Activated naive CD8-positive, alpha-beta T cell treated with anti-CD3 and anti-CD28 coated beads, Interleukin-2, amount 10 ng/mL, durations not matched to agents 7 days and 5 days (primary cell): ENCODE results near the gene PARK7. TPM values are rescaled to one million over a fixed set of nuclear protein-coding genes. Genes with fewer than 3 reads are reported as not detected.
A peak's percentile ranks its signal among the peaks of the same experiment; 100 is the strongest.
"Not testable (repeated sequence)": the region's sequence is repeated elsewhere in the genome, so short reads cannot be mapped to it uniquely, and the experiment has no call there.

ENCODE experiments used
- ATAC-seq: fragments of 150-1000 bp; cut with Tn5 transposase; one replicate; pipeline ENCODE4 v1.10.0; 2021; ENCODE audit warnings: low read depth, moderate library complexity
- POLR2A ChIA-PET: fragments of 350-600 bp; sonication (Branson Sonifier 250); formaldehyde crosslinking; loops from one replicate; lab custom pipeline; 2021; ENCODE audit warnings: antibody characterized with exemption; lab: Charles Lee
- DNase-seq: peaks from one replicate; pipeline ENCODE4 v3.0.0; 2021
- H3K27ac Mint-ChIP-seq: one replicate; pipeline ENCODE4 v1.8.0; 2022; ENCODE audit warnings: mild to moderate bottlenecking, mixed read lengths
- H3K27me3 Mint-ChIP-seq: one replicate; pipeline ENCODE4 v1.8.0; 2022; ENCODE audit warnings: mild to moderate bottlenecking, moderate library complexity, mixed read lengths
- H3K36me3 Mint-ChIP-seq: one replicate; pipeline ENCODE4 v1.8.0; 2021; ENCODE audit warnings: mild to moderate bottlenecking, mixed read lengths
- H3K4me1 Mint-ChIP-seq: one replicate; pipeline ENCODE4 v1.8.0; 2021; ENCODE audit warnings: mixed read lengths
- H3K4me3 Mint-ChIP-seq: one replicate; pipeline ENCODE4 v1.8.0; 2022; ENCODE audit warnings: mild to moderate bottlenecking, moderate library complexity, mixed read lengths
- H3K9me3 Mint-ChIP-seq: one replicate; pipeline ENCODE4 v1.8.0; 2021; ENCODE audit warnings: mixed read lengths
- total RNA-seq, 2 experiments: library from RNA; stranded (reverse); gene quantifications; one replicate each; pipeline ENCODE4 v1.2.3, GENCODE V29; 2021

Gene PARK7
- total RNA-seq, 2 experiments from 2014 or later, result 209 to 230 TPM

GRCh38 chr1:7930645-7931445, 30.7 kb upstream of the PARK7 start:
- ATAC-seq (peak; percentile 46), DNase-seq (no peak)
- POLR2A ChIA-PET, result interaction anchor here (0.7 to 1.6 kb wide), 5 partner anchors 9 to 31 kb away, joined by 3 to 8 read pairs (median 5); partner anchors contain the start of genes PARK7 and TNFRSF9
- Mint-ChIP-seq H3K27me3 (no peaks in the 10 kb centered on the region), H3K4me3 (peak overlapping the region; percentile 76), H3K9me3 (no peaks in the 10 kb centered on the region), H3K36me3 (no peaks in the 10 kb centered on the region), H3K27ac (peak overlapping the region; percentile 94), H3K4me1 (peaks cover 22% of the 10 kb centered on the region)

DNA sequence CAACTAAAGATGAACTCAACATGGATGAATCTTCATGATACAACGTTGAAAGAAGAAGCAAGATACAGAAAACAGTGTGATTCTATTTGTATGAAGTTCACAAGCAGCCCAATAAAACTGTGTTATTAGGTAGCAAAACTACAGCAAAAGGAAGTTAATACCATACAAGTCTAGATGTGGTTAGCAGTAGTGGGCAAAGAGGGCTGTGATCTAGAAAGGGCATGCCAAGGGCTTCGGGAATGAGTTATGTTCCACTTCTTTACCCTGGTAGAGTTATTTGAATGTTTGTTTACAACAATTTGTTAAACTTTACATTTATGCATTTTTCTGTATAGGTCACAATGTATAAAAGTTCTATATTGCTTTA, 30.1 kb upstream of the PARK7 start:
- peak; percentile 30 for ATAC-seq
- POLR2A ChIA-PET, result interaction anchor here (0.7 to 1.6 kb wide), 4 partner anchors 9 to 30 kb away, joined by 4 to 8 read pairs (median 5); partner anchors contain the start of genes PARK7 and TNFRSF9
- peaks cover 22% of the 10 kb centered on the region for H3K4me1 Mint-ChIP-seq

DNA sequence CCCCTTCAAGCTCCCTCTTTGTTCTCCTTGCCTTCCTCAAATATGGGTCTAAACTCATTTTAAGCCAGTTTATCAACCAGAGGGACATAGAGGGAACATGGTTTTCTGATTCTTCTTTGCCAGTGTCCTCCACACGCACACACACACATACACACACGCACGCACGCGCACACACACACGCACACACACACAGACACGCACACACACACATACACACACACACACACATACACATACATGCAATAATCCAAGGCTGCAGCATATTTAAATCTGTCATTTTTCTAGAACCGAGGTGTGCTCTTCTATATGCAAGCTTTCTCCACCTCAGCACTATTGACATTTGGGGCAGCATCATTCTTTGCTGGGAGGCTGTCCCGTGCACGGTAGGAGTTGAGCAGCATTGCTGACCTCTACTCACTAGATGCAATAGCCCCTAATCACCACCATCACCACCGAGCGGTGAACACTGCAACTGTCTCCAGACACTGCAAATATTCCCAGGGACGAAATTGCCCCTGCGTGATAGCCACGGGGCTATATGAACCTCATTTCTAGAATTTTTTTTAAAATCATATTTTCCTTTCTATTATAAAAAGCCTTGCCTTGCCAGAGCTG, 28.9 kb upstream of the PARK7 start:
- H3K27ac Mint-ChIP-seq, result peak overlapping the region; percentile 62
- no peak for DNase-seq
- H3K4me1 Mint-ChIP-seq, result peaks cover 22% of the 10 kb centered on the region
- H3K9me3 Mint-ChIP-seq, result no peaks in the 10 kb centered on the region
- no peak for ATAC-seq
- no peak overlapping the region for H3K4me3 Mint-ChIP-seq
- POLR2A ChIA-PET, result no interaction called here
- no peaks in the 10 kb centered on the region for H3K36me3 Mint-ChIP-seq
- H3K27me3 Mint-ChIP-seq, result no peaks in the 10 kb centered on the region

More for the DNA sequence above, 30.1 kb upstream of the PARK7 start:
- no peaks in the 10 kb centered on the region for H3K36me3 Mint-ChIP-seq
- peak overlapping the region; percentile 76 for H3K4me3 Mint-ChIP-seq
- peak overlapping the region; percentile 94 for H3K27ac Mint-ChIP-seq
- H3K9me3 Mint-ChIP-seq, result no peaks in the 10 kb centered on the region
- DNase-seq, result no peak
- no peaks in the 10 kb centered on the region for H3K27me3 Mint-ChIP-seq

GRCh38 chr1:7938070-7938469, 23.4 kb upstream of the PARK7 start:
- no peak overlapping the region for H3K4me3 Mint-ChIP-seq
- no peaks in the 10 kb centered on the region for H3K9me3 Mint-ChIP-seq
- POLR2A ChIA-PET, result no interaction called here
- H3K27ac Mint-ChIP-seq, result peak overlapping the region; percentile 19
- no peaks in the 10 kb centered on the region for H3K36me3 Mint-ChIP-seq
- peaks cover 38% of the 10 kb centered on the region for H3K4me1 Mint-ChIP-seq
- no peak for ATAC-seq
- DNase-seq, result no peak
- H3K27me3 Mint-ChIP-seq, result peaks cover 4% of the 10 kb centered on the region

DNA sequence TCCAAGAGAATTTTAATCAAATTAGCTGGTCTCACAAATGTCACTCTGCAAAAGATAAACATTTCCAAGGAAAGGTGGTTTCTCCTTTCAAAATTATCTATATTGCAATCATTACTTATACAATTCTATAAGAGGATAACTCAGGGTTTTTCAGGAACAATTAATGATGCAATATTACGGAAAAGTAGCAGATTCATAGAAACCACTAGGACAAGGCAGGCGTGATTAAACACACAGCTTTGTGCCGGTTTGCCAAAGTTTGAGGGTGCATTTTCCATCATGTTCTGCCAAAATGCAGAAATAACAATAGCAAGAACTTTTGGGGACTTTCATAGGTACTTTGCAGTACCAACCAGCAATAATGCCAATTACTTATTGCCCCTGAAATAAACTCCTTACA, 21.5 kb upstream of the PARK7 start:
- Mint-ChIP-seq H3K27ac (no peak overlapping the region), H3K9me3 (no peaks in the 10 kb centered on the region), H3K36me3 (no peaks in the 10 kb centered on the region), H3K27me3 (peaks cover 7% of the 10 kb centered on the region), H3K4me3 (peak overlapping the region; percentile 65), H3K4me1 (peaks cover 39% of the 10 kb centered on the region)
- ATAC-seq (no peak), DNase-seq (no peak)
- POLR2A ChIA-PET, result interaction anchor here (2.0 kb wide), 1 partner anchor 9 kb away, joined by 8 read pairs; no protein-coding TSS in a partner anchor

GRCh38 chr1:7940745-7941436, 20.6 kb upstream of the PARK7 start, which contains the start of gene TNFRSF9:
TSS of gene TNFRSF9 (minus strand) at chr1:7940839. CDS start at chr1:7939994, 845 bp downstream.
- Mint-ChIP-seq H3K4me3 (peak within 1 kb of the TSS; percentile 77), H3K27ac (no peak within 1 kb of the TSS), H3K36me3 (no peaks in the 10 kb centered on the region), H3K9me3 (no peaks in the 10 kb centered on the region), H3K4me1 (peaks cover 37% of the 10 kb centered on the region), H3K27me3 (peaks cover 7% of the 10 kb centered on the region)
- DNase-seq (no peak), ATAC-seq (peak; percentile 65)
- POLR2A ChIA-PET, result interaction anchor here (1.7 to 2.0 kb wide), 2 partner anchors 10 to 21 kb away, joined by 4 to 8 read pairs; partner anchors contain the start of gene PARK7

DNA sequence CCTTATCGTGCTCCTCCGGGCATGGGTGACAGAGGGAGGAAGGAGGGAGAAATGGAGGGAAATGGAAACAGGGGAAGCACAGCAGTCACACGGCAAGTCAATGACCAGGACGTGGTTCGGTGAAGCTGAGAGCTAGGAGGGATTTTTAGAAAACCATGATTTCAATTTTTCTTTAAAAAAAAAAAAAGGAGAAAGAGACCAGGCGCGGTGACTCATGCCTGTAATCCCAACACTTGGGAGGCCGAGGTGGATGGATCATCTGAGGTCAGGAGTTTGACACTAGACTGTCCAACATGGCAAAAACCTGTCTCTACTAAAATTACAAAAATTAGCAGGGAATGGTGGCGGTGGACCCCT, 20.1 kb upstream of the PARK7 start:
- POLR2A ChIA-PET, result interaction anchor here (1.7 kb wide), 1 partner anchor 20 kb away, joined by 4 read pairs; the partner anchor contains the start of gene PARK7
- H3K27me3 Mint-ChIP-seq, result peaks cover 7% of the 10 kb centered on the region
- ATAC-seq (no peak), DNase-seq (no peak)
- H3K4me1 Mint-ChIP-seq, result peaks cover 37% of the 10 kb centered on the region
- peak overlapping the region; percentile 77 for H3K4me3 Mint-ChIP-seq
- no peaks in the 10 kb centered on the region for H3K9me3 Mint-ChIP-seq
- no peak overlapping the region for H3K27ac Mint-ChIP-seq
- no peaks in the 10 kb centered on the region for H3K36me3 Mint-ChIP-seq

DNA sequence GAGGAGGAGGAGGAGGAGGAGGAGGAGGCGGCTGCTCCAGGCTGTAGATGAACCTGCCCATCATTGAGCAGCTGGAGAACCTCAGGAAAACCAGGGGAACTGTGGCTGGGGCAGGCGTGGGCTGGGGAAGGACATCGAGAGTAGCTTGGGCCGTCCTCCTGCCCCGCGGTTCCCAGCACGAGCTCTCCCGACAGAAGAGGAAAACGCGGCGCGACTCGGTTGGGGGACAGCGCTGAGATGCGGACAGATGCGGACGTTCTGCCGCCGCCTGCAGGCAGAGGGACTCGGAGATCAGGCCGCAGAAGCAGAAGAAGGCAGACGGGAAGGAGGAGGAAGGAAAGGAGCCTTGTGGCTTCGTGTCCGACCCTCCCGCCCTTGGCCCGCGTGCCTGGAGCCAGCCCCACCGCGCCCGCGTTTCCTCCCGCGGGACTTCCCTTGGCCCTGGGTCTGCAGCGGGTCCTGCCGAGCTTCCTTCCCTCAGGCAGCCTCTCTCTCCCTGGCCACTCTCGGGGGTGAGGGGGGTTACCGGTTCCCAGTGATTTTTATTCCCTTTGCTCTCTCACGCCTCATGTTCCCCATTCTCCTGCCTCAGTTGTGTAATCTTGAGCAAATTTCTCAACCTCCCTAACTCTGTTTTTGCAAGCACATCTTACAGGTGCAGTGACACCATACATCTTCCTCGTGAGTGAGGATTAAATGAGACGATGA, 19.1 kb upstream of the PARK7 start:
- H3K4me3 Mint-ChIP-seq, result peak overlapping the region; percentile 77
- ATAC-seq, result peak; percentile 65
- H3K36me3 Mint-ChIP-seq, result no peaks in the 10 kb centered on the region
- no peaks in the 10 kb centered on the region for H3K9me3 Mint-ChIP-seq
- POLR2A ChIA-PET, result interaction anchor here (1.3 to 1.7 kb wide), 2 partner anchors 12 to 19 kb away, joined by 3 to 4 read pairs; partner anchors contain the start of gene PARK7
- peaks cover 37% of the 10 kb centered on the region for H3K4me1 Mint-ChIP-seq
- no peak overlapping the region for H3K27ac Mint-ChIP-seq
- DNase-seq, result peak; percentile 53
- peaks cover 7% of the 10 kb centered on the region for H3K27me3 Mint-ChIP-seq

DNA sequence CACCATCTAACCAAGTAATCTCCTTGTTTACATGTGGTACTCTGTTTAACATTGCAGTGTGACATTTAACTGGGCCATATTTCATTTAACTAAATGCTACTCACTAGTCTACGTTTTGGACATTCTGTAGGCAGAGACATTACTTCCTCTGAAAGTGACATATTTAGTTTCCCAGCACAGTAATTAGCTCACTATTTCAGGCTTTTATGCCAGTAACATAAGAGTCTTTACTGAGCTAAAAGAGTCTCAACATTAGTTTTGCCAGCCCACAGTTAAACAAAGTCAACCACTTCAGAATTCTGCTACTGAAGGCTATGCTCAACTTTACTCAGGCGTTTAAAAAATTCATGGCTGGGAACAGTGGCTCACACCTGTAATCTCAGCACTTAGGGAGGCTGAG, 18.3 kb upstream of the PARK7 start:
- DNase-seq (no peak), ATAC-seq (no peak)
- H3K27ac Mint-ChIP-seq, result no peak overlapping the region
- no peaks in the 10 kb centered on the region for H3K9me3 Mint-ChIP-seq
- H3K36me3 Mint-ChIP-seq, result no peaks in the 10 kb centered on the region
- peaks cover 34% of the 10 kb centered on the region for H3K4me1 Mint-ChIP-seq
- H3K4me3 Mint-ChIP-seq, result no peak overlapping the region
- peaks cover 7% of the 10 kb centered on the region for H3K27me3 Mint-ChIP-seq
- POLR2A ChIA-PET, result interaction anchor here (1.3 kb wide), 1 partner anchor 13 kb away, joined by 3 read pairs; no protein-coding TSS in a partner anchor

DNA sequence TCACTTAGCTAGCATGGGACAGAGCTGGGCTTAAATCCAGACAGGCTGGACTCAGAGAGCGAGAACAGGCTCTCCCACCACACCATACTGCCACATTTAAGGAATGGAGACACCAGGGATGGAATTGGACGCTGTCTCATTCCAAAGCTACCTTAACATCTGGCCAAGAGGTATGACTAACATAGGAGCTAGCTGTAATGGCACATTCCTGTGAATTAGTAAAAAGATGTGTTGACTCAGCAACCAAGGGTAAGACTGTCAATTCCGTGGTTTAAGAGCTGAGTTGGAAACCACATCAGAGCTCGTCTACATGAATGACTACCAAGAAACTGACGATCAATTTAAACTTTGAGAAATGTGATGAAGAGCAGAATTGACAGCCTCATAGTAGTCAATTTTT, 12.6 kb upstream of the PARK7 start:
- Mint-ChIP-seq H3K27ac (peak overlapping the region; percentile 18), H3K9me3 (no peaks in the 10 kb centered on the region), H3K36me3 (no peaks in the 10 kb centered on the region), H3K4me3 (peak overlapping the region; percentile 17), H3K4me1 (peaks cover 23% of the 10 kb centered on the region), H3K27me3 (no peaks in the 10 kb centered on the region)
- POLR2A ChIA-PET, result interaction anchor here (1.0 to 1.4 kb wide), 2 partner anchors 13 to 18 kb away, joined by 5 to 9 read pairs; partner anchors contain the start of gene PARK7
- DNase-seq (no peak), ATAC-seq (peak; percentile 65)

- H3K4me3 Mint-ChIP-seq, H3K36me3 Mint-ChIP-seq, H3K9me3 Mint-ChIP-seq, POLR2A ChIA-PET, H3K27ac Mint-ChIP-seq, ATAC-seq, DNase-seq, H3K27me3 Mint-ChIP-seq: not testable (repeated sequence)
- H3K4me1 Mint-ChIP-seq, result peaks cover 39% of the 10 kb centered on the region
Observed at GRCh38 chr1:7952791-7953190, 8.7 kb upstream of the PARK7 start.

DNA sequence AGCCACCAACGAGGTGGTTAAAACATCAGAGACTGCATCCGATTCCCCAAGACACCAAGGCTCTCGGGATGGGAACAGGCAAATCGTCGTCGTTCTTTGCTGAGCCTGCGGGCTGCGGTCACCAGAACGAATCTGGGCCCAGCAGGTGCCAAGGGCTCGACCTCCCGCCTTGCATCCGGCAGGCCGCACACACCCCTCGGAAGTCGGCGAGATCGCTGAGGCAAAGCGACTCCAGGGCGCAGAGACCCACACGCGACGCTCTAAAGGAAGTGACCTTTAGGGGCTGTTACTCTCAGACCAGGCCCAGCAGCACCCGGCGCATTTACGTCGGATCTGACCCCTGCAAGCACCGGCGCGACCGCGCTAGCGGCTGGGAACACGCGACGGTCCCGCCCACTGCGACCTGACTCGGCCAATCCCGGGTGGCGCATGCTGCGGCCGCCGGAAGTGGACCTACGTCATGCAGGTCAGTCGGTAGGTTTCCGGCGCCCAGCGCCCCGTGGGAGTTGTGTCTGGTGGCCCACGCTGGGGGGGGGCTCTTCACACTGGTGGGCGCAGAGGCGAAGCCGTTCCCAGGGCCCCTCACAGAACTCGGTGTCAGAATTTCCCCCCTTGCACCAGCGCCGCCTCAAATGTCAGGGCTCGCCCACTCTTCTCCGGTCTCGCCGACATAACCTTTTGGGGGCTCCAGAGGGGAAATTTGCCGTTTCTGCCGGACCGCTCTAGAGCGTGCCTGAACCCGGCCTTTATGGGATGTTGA, 7.5 kb upstream of the PARK7 start:
- ATAC-seq, result peak; percentile 88
- POLR2A ChIA-PET, result no interaction called here
- H3K4me1 Mint-ChIP-seq, result peaks cover 32% of the 10 kb centered on the region
- H3K4me3 Mint-ChIP-seq, result peak overlapping the region; percentile 92
- no peaks in the 10 kb centered on the region for H3K36me3 Mint-ChIP-seq
- H3K27ac Mint-ChIP-seq, result peak overlapping the region; percentile 98
- H3K27me3 Mint-ChIP-seq, result no peaks in the 10 kb centered on the region
- no peaks in the 10 kb centered on the region for H3K9me3 Mint-ChIP-seq
- peak; percentile 89 for DNase-seq
